GM12878 (cell line): ENCODE results near the gene FRMPD2. TPM values are rescaled to one million over a fixed set of nuclear protein-coding genes. Genes with fewer than 3 reads are reported as not detected.

ENCODE experiments used
- ATF7 ChIP-seq: fragments of 450-650 bp; IDR thresholded peaks from 2 replicates; pipeline ENCODE4 v1.6.1; 2016; ENCODE audit warnings: low read depth, mild to moderate bottlenecking
- BACH1 ChIP-seq: fragments of 450-650 bp; IDR thresholded peaks from 2 replicates; pipeline ENCODE4 v1.6.1; 2017; ENCODE audit warnings: mild to moderate bottlenecking, borderline replicate concordance
- CBFB ChIP-seq: IDR thresholded peaks from 2 replicates; pipeline ENCODE4 v1.6.1; 2016; ENCODE audit warnings: antibody characterized with exemption, low read depth
- CHD1 ChIP-seq: IDR thresholded peaks from 2 replicates; pipeline ENCODE4 v1.6.1; 2012; ENCODE audit warnings: low read depth, low read length, improper control_type of control experiment
- CUX1 ChIP-seq: IDR thresholded peaks from 2 replicates; pipeline ENCODE4 v1.6.1; 2012; ENCODE audit warnings: improper control_type of control experiment, low read depth, low read length; ENCODE audit not compliant: insufficient replicate concordance
- DPF2 ChIP-seq: fragments of 450-650 bp; IDR thresholded peaks from 2 replicates; pipeline ENCODE4 v1.6.1; 2017; ENCODE audit warnings: mild to moderate bottlenecking
- ETV6 ChIP-seq, 2 experiments: fragments of 450-650 bp in 1 of 2; IDR thresholded peaks in 1 of 2; conservative IDR thresholded peaks in 1 of 2; 2 replicates each; pipeline ENCODE4 v1.6.1; 2014; ENCODE audit warnings: antibody characterized with exemption in 1 of 2, borderline replicate concordance in 1 of 2, low read depth in 1 of 2, mild to moderate bottlenecking in 1 of 2, moderate library complexity in 1 of 2
- EZH2 ChIP-seq: IDR thresholded peaks from 2 replicates; pipeline ENCODE4 v1.6.1; 2012; ENCODE audit warnings: low read depth, mild to moderate bottlenecking, control low read depth, inconsistent platforms, low read length, borderline replicate concordance; ENCODE audit not compliant: control insufficient read depth
- FOXK2 ChIP-seq: fragments of 450-650 bp; IDR thresholded peaks from 2 replicates; pipeline ENCODE4 v1.6.1; 2017; ENCODE audit warnings: mild to moderate bottlenecking, moderate library complexity
- HCFC1 ChIP-seq: fragments of 150-350 bp; IDR thresholded peaks from 2 replicates; pipeline ENCODE4 v1.6.1; 2014; ENCODE audit warnings: low read length
- HDGF ChIP-seq: fragments of 450-650 bp; IDR thresholded peaks from 2 replicates; pipeline ENCODE4 v1.6.1; 2016; ENCODE audit warnings: antibody characterized with exemption
- IKZF1 ChIP-seq: fragments of 450-650 bp; conservative IDR thresholded peaks from 2 replicates; pipeline ENCODE4 v1.6.1; 2017; ENCODE audit warnings: antibody characterized with exemption, mild to moderate bottlenecking
- IRF4 ChIP-seq: IDR thresholded peaks from 2 replicates; pipeline ENCODE4 v1.6.1; 2011; ENCODE audit warnings: low read depth, low read length
- KAT2A ChIP-seq: conservative IDR thresholded peaks from 2 replicates; pipeline ENCODE4 v1.6.1; 2011; ENCODE audit warnings: low read depth, low read length; ENCODE audit not compliant: control insufficient read depth
- LARP7 ChIP-seq: fragments of 450-650 bp; IDR thresholded peaks from 2 replicates; pipeline ENCODE4 v1.6.1; 2017; ENCODE audit warnings: mild to moderate bottlenecking
- NFIC ChIP-seq: IDR thresholded peaks from 2 replicates; pipeline ENCODE4 v1.6.1; 2012; ENCODE audit warnings: low read depth, mild to moderate bottlenecking, inconsistent platforms, low read length, moderate library complexity
- NKRF ChIP-seq: fragments of 450-650 bp; conservative IDR thresholded peaks from 2 replicates; pipeline ENCODE4 v1.6.1; 2017; ENCODE audit warnings: mild to moderate bottlenecking, moderate library complexity
- POU2F2 ChIP-seq: IDR thresholded peaks from 3 replicates; pipeline ENCODE4 v1.6.1; 2011; ENCODE audit warnings: low read depth, mild to moderate bottlenecking, low read length, borderline replicate concordance
- RBBP5 ChIP-seq: fragments of 200-600 bp; sonication (generic); conservative IDR thresholded peaks from 2 replicates; pipeline ENCODE4 v1.6.1; 2016
- SREBF1 ChIP-seq: IDR thresholded peaks from 2 replicates; pipeline ENCODE4 v1.6.1; 2012; ENCODE audit warnings: mild to moderate bottlenecking, low read length
- STAT3 ChIP-seq: IDR thresholded peaks from 2 replicates; pipeline ENCODE4 v1.6.1; 2011; ENCODE audit warnings: low read depth, low read length, improper control_type of control experiment
- SUPT20H ChIP-seq: IDR thresholded peaks from 2 replicates; pipeline ENCODE4 v1.6.1; 2011; ENCODE audit warnings: low read depth, mild to moderate bottlenecking, low read length, moderate library complexity, borderline replicate concordance; ENCODE audit not compliant: control insufficient read depth
- TCF7 ChIP-seq: IDR thresholded peaks from 2 replicates; pipeline ENCODE4 v1.6.1; 2014; ENCODE audit warnings: antibody characterized with exemption, borderline replicate concordance
- USF1 ChIP-seq: IDR thresholded peaks from 2 replicates; pipeline ENCODE4 v1.6.1; 2011; ENCODE audit warnings: borderline replicate concordance, low read depth, mild to moderate bottlenecking, moderate library complexity, mixed read lengths, low read length; ENCODE audit not compliant: insufficient read depth; ENCODE audit errors: extremely low read length
- ZNF24 ChIP-seq: fragments of 450-650 bp; IDR thresholded peaks from 2 replicates; pipeline ENCODE4 v1.6.1; 2017; ENCODE audit warnings: antibody characterized with exemption, mild to moderate bottlenecking
- ZNF274 ChIP-seq: IDR thresholded peaks from one replicate; pipeline ENCODE4 v1.8.0; 2011; ENCODE audit not compliant: insufficient read length, insufficient read depth
- polyA plus RNA-seq, 11 experiments: library from polyadenylated mRNA; depleted of rRNA in 4 of 11; unstranded in 6 of 11; stranded (reverse) in 5 of 11; fragments of >200 nt; fragmentation: Nextera tagmentation in 4 of 11; fragmentation: Illumina TruSeq in 1 of 11; extraction: Ambion mirVana in 4 of 11; extraction: Trizol in 1 of 11; gene quantifications; 1 replicate in 1 of 11; 2 replicates in 10 of 11; pipeline versions ENCODE4 v1.2.1 to v1.2.3, GENCODE V29; 2011 to 2016; ENCODE audit warnings: inconsistent platforms in 2 of 11, missing spikeins in 2 of 11, low read depth in 1 of 11
- total RNA-seq, 4 experiments: library from RNA; depleted of rRNA in 3 of 4; stranded (reverse); fragments of >200 nt in 3 of 4; fragmentation: Illumina TruSeq in 1 of 4; extraction: Trizol in 1 of 4; gene quantifications; 2 replicates each; pipeline versions ENCODE4 v1.2.1 to v1.2.3, GENCODE V29; 2013 to 2021

The FRMPD2 gene
- total and polyA plus RNA-seq, 10 of the 15 experiments (the other 5 are each of a cell fraction or from before 2014, with no cell fraction given), result 0.38 to 5.7 (median 1.4) TPM

GRCh38 chr10:48285710-48286109 lies 11.2 kb upstream of the FRMPD2 start (continued):
- TF ChIP-seq RBBP5 (no peak), FOXK2 (no peak), POU2F2 (peak; percentile 56; the same call in 2 of the 3 replicates), STAT3 (no peak), ETV6 (conservative IDR thresholded peaks at IDR 0.05 in 1 of 2, IDR thresholded peaks at IDR 0.05 in 1 of 2; ENCODE audit: borderline replicate concordance in 1 of 2, low read depth in 1 of 2) (no peak), SREBF1 (no peak), HCFC1 (no peak), IRF4 (no peak), CBFB (0 out of 2 replicates have a peak, but pooled peaks have one; percentile 40), USF1 (no peak), KAT2A (no peak), CUX1 (no peak), TCF7 (no peak), HDGF (peak; percentile 77; the same call in 1 of the 2 replicates), NFIC (peak; percentile 63; the same call in 1 of the 2 replicates), LARP7 (no peak), ATF7 (peak; percentile 93), CHD1 (no peak), ZNF24 (no peak), EZH2 (no peak), DPF2 (peak; percentile 74), ZNF274 (no peak), NKRF (no peak), BACH1 (no peak), SUPT20H (no peak), IKZF1 (peak; percentile 86)
